AG20443 (cell line): ENCODE measurements around the gene GDPD5.
A peak's percentile ranks its signal among the peaks of the same experiment; 100 is the strongest.

Source experiments
- DNase-seq: peaks from one replicate; pipeline ENCODE4 v3.0.0; 2012; ENCODE audit warnings: low spot score, mixed read lengths

Gene GDPD5

GRCh38 chr11:75558939-75559843 is 33.5 kb upstream of the GDPD5 start:
- DNase-seq = peak; percentile 70

GRCh38 chr11:75557666-75558494 is 32.1 kb upstream of the GDPD5 start:
- DNase-seq = peak; percentile 81

GRCh38 chr11:75556275-75556674 is 30.5 kb upstream of the GDPD5 start:
- no peak for DNase-seq

GRCh38 chr11:75555079-75555811 is 29.5 kb upstream of the GDPD5 start:
- DNase-seq = no peak

- peak; percentile 96 for DNase-seq
Observed at GRCh38 chr11:75554258-75555022, 28.7 kb upstream of the GDPD5 start.

GRCh38 chr11:75553889-75554257 is 28.1 kb upstream of the GDPD5 start:
- no peak for DNase-seq

- no peak for DNase-seq
Observed at GRCh38 chr11:75553182-75553581, 27.4 kb upstream of the GDPD5 start.

- DNase-seq = no peak
Observed at GRCh38 chr11:75549370-75549958, 23.7 kb upstream of the GDPD5 start.

GRCh38 chr11:75548595-75549272 is 23.0 kb upstream of the GDPD5 start:
- DNase-seq = no peak

GRCh38 chr11:75547617-75548058 is 21.9 kb upstream of the GDPD5 start:
- DNase-seq = peak; percentile 91

GRCh38 chr11:75547177-75547576 is 21.4 kb upstream of the GDPD5 start:
- no peak for DNase-seq

GRCh38 chr11:75543806-75544205 is 18.1 kb upstream of the GDPD5 start:
- DNase-seq = no peak

GRCh38 chr11:75542088-75542438 is 16.3 kb upstream of the GDPD5 start:
- no peak for DNase-seq

- DNase-seq = no peak
Observed at GRCh38 chr11:75541193-75542087, 15.7 kb upstream of the GDPD5 start.

GRCh38 chr11:75539459-75540334 is 14.0 kb upstream of the GDPD5 start:
- no peak for DNase-seq

GRCh38 chr11:75538150-75538942 is 12.6 kb upstream of the GDPD5 start:
- DNase-seq = no peak

- DNase-seq = no peak
Observed at GRCh38 chr11:75537740-75538139, 12.0 kb upstream of the GDPD5 start.
